ENCODE data around the gene C3orf20.

C3orf20 gene

GRCh38 chr3:14698601-14699244, 23.8 kb downstream of the C3orf20 start:
- DNase-seq (ENCODE audit: low read depth in 1 of 2, low spot score in 1 of 2) = no peak

GRCh38 chr3:14699643-14700042, 24.7 kb downstream of the C3orf20 start:
- no peak for DNase-seq (ENCODE audit: low read depth in 1 of 2, low spot score in 1 of 2)

- no peak for DNase-seq (ENCODE audit: low read depth in 1 of 2, low spot score in 1 of 2)
Observed at GRCh38 chr3:14700891-14701290, 25.9 kb downstream of the C3orf20 start.

- DNase-seq (ENCODE audit: low read depth in 1 of 2, low spot score in 1 of 2) = no peak
Observed at GRCh38 chr3:14701676-14702075, 26.7 kb downstream of the C3orf20 start.

GRCh38 chr3:14703128-14703750, 28.3 kb downstream of the C3orf20 start:
- DNase-seq (ENCODE audit: low read depth in 1 of 2, low spot score in 1 of 2) = no peak

GRCh38 chr3:14703791-14704190, 28.9 kb downstream of the C3orf20 start:
- DNase-seq (ENCODE audit: low read depth in 1 of 2, low spot score in 1 of 2) = no peak

GRCh38 chr3:14706096-14706495, 31.2 kb downstream of the C3orf20 start:
- DNase-seq (ENCODE audit: low read depth in 1 of 2, low spot score in 1 of 2) = no peak

- DNase-seq (ENCODE audit: low read depth in 1 of 2, low spot score in 1 of 2) = no peak
Observed at GRCh38 chr3:14716591-14716990, 41.6 kb downstream of the C3orf20 start.

GRCh38 chr3:14717307-14717706, 42.4 kb downstream of the C3orf20 start:
- no peak for DNase-seq (ENCODE audit: low read depth in 1 of 2, low spot score in 1 of 2)

- no peak for DNase-seq (ENCODE audit: low read depth in 1 of 2, low spot score in 1 of 2)
Observed at GRCh38 chr3:14718539-14718938, 43.6 kb downstream of the C3orf20 start.

- DNase-seq (ENCODE audit: low read depth in 1 of 2, low spot score in 1 of 2) = no peak
Observed at GRCh38 chr3:14719006-14719405, 44.1 kb downstream of the C3orf20 start.

- no peak for DNase-seq (ENCODE audit: low read depth in 1 of 2, low spot score in 1 of 2)
Observed at GRCh38 chr3:14721126-14721864, 46.4 kb downstream of the C3orf20 start.

- no peak for DNase-seq (ENCODE audit: low read depth in 1 of 2, low spot score in 1 of 2)
Observed at GRCh38 chr3:14725013-14725412, 50.1 kb downstream of the C3orf20 start.

- no peak for DNase-seq (ENCODE audit: low read depth in 1 of 2, low spot score in 1 of 2)
Observed at GRCh38 chr3:14725564-14726440, 50.9 kb downstream of the C3orf20 start.

- DNase-seq (ENCODE audit: low read depth in 1 of 2, low spot score in 1 of 2) = no peak
Observed at GRCh38 chr3:14726441-14726780, 51.5 kb downstream of the C3orf20 start.

GRCh38 chr3:14728113-14728512, 53.2 kb downstream of the C3orf20 start:
- DNase-seq (ENCODE audit: low read depth in 1 of 2, low spot score in 1 of 2) = no peak

- DNase-seq (ENCODE audit: low read depth in 1 of 2, low spot score in 1 of 2) = no peak
Observed at GRCh38 chr3:14730703-14731382, 55.9 kb downstream of the C3orf20 start.

- DNase-seq (ENCODE audit: low read depth in 1 of 2, low spot score in 1 of 2) = no peak
Observed at GRCh38 chr3:14740983-14741382, 66.0 kb downstream of the C3orf20 start.

GRCh38 chr3:14741510-14741909, 66.6 kb downstream of the C3orf20 start:
- no peak for DNase-seq (ENCODE audit: low read depth in 1 of 2, low spot score in 1 of 2)

- no peak for DNase-seq (ENCODE audit: low read depth in 1 of 2, low spot score in 1 of 2)
Observed at GRCh38 chr3:14744556-14744955, 69.6 kb downstream of the C3orf20 start.

- DNase-seq (ENCODE audit: low read depth in 1 of 2, low spot score in 1 of 2) = no peak
Observed at GRCh38 chr3:14750650-14751049, 75.7 kb downstream of the C3orf20 start.
